ENCODE data around the gene TM4SF4.

The TM4SF4 gene

GRCh38 chr3:149532489-149533180 is 58.1 kb downstream of the TM4SF4 start:
- peaks cover 7% of the 10 kb centered on the region for H3K4me1 Mint-ChIP-seq (ENCODE audit: low read depth)
- H3K27me3 Mint-ChIP-seq (ENCODE audit: low read depth): peaks cover 11% of the 10 kb centered on the region
- no peak overlapping the region for H3K4me3 Mint-ChIP-seq
- H3K9me3 Mint-ChIP-seq: no peaks in the 10 kb centered on the region
- H3K36me3 Mint-ChIP-seq (ENCODE audit: low read depth): no peaks in the 10 kb centered on the region
- H3K27ac Mint-ChIP-seq: no peak overlapping the region

- H3K27me3 Mint-ChIP-seq (ENCODE audit: low read depth): peaks cover 11% of the 10 kb centered on the region
- no peak overlapping the region for H3K27ac Mint-ChIP-seq
- H3K36me3 Mint-ChIP-seq (ENCODE audit: low read depth): no peaks in the 10 kb centered on the region
- H3K4me1 Mint-ChIP-seq (ENCODE audit: low read depth): peaks cover 5% of the 10 kb centered on the region
- no peaks in the 10 kb centered on the region for H3K9me3 Mint-ChIP-seq
- no peak overlapping the region for H3K4me3 Mint-ChIP-seq
Observed at GRCh38 chr3:149534082-149534481, 59.6 kb downstream of the TM4SF4 start.

DNA sequence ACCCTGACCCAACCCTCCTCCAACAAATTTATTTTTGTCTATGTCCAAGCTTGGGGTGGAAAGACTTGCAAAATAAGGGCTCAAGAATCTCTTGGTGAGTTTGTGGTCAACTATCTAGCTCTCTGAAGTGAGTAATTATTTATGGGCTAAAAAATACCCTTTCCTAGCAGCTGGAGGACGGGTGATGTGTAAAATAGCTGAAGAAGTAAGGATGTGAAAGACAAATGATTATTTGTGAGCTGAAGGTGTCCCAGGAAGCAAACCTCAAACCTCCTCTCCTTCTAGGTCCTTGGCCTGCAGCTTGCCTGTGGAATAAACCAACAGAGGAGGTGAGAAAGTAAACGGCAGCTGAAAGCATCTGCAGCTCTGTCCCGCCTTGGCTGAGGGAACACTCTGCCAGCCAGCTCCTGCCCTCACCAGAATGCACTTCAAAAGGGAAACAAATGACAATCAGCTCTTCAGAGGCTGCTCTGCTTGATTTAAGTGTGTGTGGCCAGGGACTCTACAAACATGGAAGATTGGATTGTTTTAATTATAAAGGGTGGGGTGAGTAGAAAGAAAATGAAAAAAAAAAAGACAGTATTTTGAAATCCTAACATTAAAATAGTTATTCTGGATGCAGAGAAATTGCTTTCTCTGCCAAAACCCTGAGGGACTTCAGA is 60.3 kb downstream of the TM4SF4 start:
- no peak overlapping the region for H3K27ac Mint-ChIP-seq
- H3K36me3 Mint-ChIP-seq (ENCODE audit: low read depth): no peaks in the 10 kb centered on the region
- H3K9me3 Mint-ChIP-seq: no peaks in the 10 kb centered on the region
- peaks cover 11% of the 10 kb centered on the region for H3K27me3 Mint-ChIP-seq (ENCODE audit: low read depth)
- H3K4me1 Mint-ChIP-seq (ENCODE audit: low read depth): peaks cover 5% of the 10 kb centered on the region
- H3K4me3 Mint-ChIP-seq: no peak overlapping the region

DNA sequence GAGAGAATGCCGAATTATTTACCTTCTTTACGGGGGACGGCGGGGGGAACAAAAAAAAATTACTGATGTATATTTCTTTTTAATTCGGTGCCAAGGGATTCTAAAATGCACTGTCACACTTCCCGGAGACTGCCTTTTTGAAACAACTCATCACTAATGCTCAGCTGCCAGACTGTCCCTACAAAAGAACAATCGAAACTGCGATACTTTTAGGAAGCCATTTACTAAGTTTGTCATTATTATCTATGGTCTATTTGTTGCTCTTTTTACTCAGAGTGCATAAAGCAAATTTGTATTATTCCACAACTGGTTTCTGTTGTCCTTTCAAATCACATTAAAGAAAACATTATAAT is 60.8 kb downstream of the TM4SF4 start:
- H3K4me3 Mint-ChIP-seq: no peak overlapping the region

GRCh38 chr3:149536429-149536828 is 61.9 kb downstream of the TM4SF4 start:
- Mint-ChIP-seq H3K27me3 (ENCODE audit: low read depth) (peaks cover 11% of the 10 kb centered on the region), H3K27ac (no peak overlapping the region), H3K36me3 (ENCODE audit: low read depth) (no peaks in the 10 kb centered on the region), H3K4me1 (ENCODE audit: low read depth) (peaks cover 5% of the 10 kb centered on the region), H3K4me3 (no peak overlapping the region), H3K9me3 (no peaks in the 10 kb centered on the region)

More for the DNA sequence above, 60.8 kb downstream of the TM4SF4 start:
- Mint-ChIP-seq H3K27ac (no peak overlapping the region), H3K9me3 (no peaks in the 10 kb centered on the region), H3K27me3 (ENCODE audit: low read depth) (peaks cover 11% of the 10 kb centered on the region), H3K4me1 (ENCODE audit: low read depth) (peaks cover 5% of the 10 kb centered on the region), H3K36me3 (ENCODE audit: low read depth) (no peaks in the 10 kb centered on the region)

DNA sequence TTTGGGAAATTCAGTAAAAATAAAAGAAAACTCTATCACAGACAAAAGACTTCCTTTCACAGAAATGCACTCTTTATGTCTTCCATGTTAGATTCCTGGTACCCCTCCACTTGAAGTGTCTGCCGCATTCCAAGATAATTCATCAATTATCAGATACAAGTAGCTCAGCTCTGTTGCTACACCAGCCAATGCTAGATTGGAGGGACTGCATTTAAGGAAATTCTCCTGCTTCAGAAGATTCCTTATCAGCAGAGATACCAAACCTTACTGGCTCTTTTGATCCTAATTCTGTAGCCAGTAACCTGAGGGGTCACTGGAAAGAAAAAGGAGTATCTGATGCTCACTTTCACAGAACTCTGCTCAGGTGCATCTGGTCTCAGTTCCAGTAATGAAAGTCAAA is 63.9 kb downstream of the TM4SF4 start:
- Mint-ChIP-seq H3K4me1 (ENCODE audit: low read depth) (no peaks in the 10 kb centered on the region), H3K27ac (no peak overlapping the region), H3K36me3 (ENCODE audit: low read depth) (no peaks in the 10 kb centered on the region), H3K9me3 (no peaks in the 10 kb centered on the region), H3K27me3 (ENCODE audit: low read depth) (peaks cover 10% of the 10 kb centered on the region), H3K4me3 (no peak overlapping the region)

GRCh38 chr3:149541091-149541491 is 66.6 kb downstream of the TM4SF4 start:
- Mint-ChIP-seq H3K36me3 (ENCODE audit: low read depth) (no peaks in the 10 kb centered on the region), H3K9me3 (no peaks in the 10 kb centered on the region), H3K27ac (no peak overlapping the region), H3K4me1 (ENCODE audit: low read depth) (no peaks in the 10 kb centered on the region), H3K27me3 (ENCODE audit: low read depth) (peaks cover 4% of the 10 kb centered on the region), H3K4me3 (no peak overlapping the region)

DNA sequence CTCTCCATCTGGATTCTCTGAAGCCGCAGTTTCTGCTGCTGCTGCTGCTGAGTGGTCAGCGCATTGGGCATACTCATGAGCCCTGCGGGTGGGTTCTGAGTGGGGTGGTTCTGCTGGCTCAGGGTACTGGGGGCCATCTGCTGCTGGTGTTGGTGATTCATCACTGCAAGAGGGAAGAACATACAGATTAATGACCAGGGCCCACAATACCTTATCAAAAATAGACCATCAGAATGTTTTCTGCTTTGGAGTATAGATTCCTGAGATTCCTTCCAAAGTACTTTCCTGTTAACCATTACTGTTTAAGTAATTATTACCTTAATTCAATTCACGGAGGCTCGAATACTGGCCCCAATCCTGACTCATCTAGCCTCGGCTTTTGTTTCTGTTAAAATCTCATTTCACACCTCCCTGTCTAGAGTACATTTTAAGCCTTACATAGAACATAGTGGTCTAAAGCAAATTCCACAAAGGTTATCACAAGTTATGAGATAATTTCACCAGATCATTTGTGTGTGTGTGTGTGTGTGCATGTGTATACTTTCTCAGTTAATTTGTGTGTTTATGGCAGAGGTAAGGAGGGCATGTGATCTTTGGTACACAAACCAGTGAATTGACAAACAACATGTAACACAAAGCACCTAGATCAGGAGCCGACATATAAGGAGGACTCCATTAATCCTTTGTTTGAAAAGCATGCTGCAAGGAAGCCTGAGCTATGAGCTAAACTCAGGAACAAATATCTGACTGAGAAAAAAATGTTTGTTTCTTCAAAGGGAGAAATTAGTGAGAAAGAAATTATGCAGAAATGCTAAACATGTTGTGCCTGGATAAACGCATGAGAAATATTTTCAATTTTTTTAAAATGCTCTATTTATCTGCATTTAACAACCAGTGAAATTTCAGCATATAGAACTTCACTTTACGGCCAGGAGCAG is 68.1 kb downstream of the TM4SF4 start:
- no peaks in the 10 kb centered on the region for H3K9me3 Mint-ChIP-seq
- no peak overlapping the region for H3K4me3 Mint-ChIP-seq
- H3K4me1 Mint-ChIP-seq (ENCODE audit: low read depth): no peaks in the 10 kb centered on the region
- peaks cover 4% of the 10 kb centered on the region for H3K27me3 Mint-ChIP-seq (ENCODE audit: low read depth)
- H3K36me3 Mint-ChIP-seq (ENCODE audit: low read depth): no peaks in the 10 kb centered on the region
- H3K27ac Mint-ChIP-seq: no peak overlapping the region

DNA sequence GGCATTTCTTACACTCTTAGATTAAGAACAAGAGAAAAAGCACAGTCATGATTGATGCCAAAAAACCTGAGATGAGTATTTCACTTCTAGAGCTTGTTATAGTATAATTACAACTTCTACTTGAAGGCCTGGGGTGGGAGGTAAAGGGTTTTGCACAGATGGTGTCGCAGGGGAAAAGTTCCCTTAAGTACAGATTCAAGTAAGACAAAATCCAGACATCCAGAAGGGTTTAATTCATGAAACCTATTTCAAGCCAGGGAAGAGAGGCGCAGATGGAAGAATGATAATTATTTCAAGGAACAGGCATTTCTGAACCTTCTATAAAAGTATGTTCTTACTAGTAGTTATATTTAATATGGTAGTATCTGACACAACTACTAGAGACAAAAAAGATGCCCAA is 70.6 kb downstream of the TM4SF4 start:
- Mint-ChIP-seq H3K4me1 (ENCODE audit: low read depth) (no peaks in the 10 kb centered on the region), H3K27me3 (ENCODE audit: low read depth) (peaks cover 4% of the 10 kb centered on the region), H3K9me3 (no peaks in the 10 kb centered on the region), H3K36me3 (ENCODE audit: low read depth) (no peaks in the 10 kb centered on the region), H3K27ac (no peak overlapping the region), H3K4me3 (no peak overlapping the region)

DNA sequence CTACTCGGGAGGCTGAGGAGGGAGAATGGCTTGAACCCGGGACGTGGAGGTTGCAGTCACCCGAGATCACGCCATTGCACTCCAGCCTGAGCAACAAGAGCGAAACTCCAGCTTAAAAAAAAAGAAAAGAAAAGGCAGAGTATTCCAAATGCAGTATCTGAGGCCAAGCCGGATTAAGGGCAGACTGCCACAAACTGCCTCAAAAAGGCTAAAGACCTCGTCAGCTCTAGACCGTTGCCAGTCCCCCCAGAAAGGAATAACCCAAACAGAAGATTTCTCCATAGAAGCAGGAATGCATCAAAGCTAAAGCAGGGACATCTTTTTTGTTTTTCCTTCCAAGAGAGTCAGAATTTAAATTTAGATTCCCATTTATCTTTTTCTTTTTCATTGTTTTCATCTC is 72.9 kb downstream of the TM4SF4 start:
- H3K27me3 Mint-ChIP-seq (ENCODE audit: low read depth): peaks cover 4% of the 10 kb centered on the region
- no peaks in the 10 kb centered on the region for H3K36me3 Mint-ChIP-seq (ENCODE audit: low read depth)
- no peaks in the 10 kb centered on the region for H3K9me3 Mint-ChIP-seq
- no peak overlapping the region for H3K4me3 Mint-ChIP-seq
- H3K4me1 Mint-ChIP-seq (ENCODE audit: low read depth): no peaks in the 10 kb centered on the region
- H3K27ac Mint-ChIP-seq: no peak overlapping the region

DNA sequence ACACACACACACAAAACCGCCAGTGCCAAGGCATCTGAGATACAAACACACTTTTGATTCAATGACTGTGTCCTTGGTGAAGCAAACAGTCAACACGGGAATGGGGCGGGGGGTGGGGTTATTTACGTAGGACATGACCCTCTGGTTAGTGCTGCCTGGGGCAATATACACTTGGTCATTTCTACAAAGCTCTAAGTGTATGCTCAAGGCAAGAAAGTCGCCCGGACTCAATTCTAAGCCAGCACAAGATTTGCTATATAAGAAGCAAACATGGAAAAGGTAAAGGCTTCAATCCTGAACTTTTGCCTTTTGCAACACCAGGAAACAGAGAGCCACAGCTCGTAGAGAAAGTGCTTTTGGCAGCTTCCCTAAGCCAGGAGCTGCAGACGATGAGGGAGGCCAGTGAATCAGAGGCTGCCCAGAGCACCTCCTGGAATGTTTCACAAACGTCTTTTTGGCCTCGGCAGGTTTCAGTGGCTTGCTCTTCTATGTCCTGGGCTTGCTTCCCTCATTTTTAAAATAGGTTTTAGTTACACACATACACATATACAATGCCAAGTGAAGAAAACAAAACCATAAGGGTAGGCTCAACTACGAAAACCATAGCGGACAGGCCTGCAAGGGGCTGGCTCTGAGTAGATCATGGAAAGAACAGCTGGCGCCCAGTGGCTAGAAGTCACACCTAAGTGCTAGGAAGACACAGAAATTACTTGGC is 73.6 kb downstream of the TM4SF4 start:
- Mint-ChIP-seq H3K27me3 (ENCODE audit: low read depth) (peaks cover 4% of the 10 kb centered on the region), H3K4me1 (ENCODE audit: low read depth) (no peaks in the 10 kb centered on the region), H3K36me3 (ENCODE audit: low read depth) (no peaks in the 10 kb centered on the region), H3K9me3 (no peaks in the 10 kb centered on the region), H3K27ac (no peak overlapping the region), H3K4me3 (no peak overlapping the region)

- Mint-ChIP-seq H3K27ac (no peak overlapping the region), H3K36me3 (ENCODE audit: low read depth) (no peaks in the 10 kb centered on the region), H3K4me1 (ENCODE audit: low read depth) (no peaks in the 10 kb centered on the region)
Observed at GRCh38 chr3:149548669-149549065, 74.2 kb downstream of the TM4SF4 start.

GRCh38 chr3:149551500-149551899 is 77.0 kb downstream of the TM4SF4 start:
- Mint-ChIP-seq H3K36me3 (ENCODE audit: low read depth) (no peaks in the 10 kb centered on the region), H3K9me3 (no peaks in the 10 kb centered on the region), H3K27me3 (ENCODE audit: low read depth) (peaks cover 4% of the 10 kb centered on the region)

More at GRCh38 chr3:149548669-149549065, 74.2 kb downstream of the TM4SF4 start:
- no peak overlapping the region for H3K4me3 Mint-ChIP-seq
- no peaks in the 10 kb centered on the region for H3K9me3 Mint-ChIP-seq
- H3K27me3 Mint-ChIP-seq (ENCODE audit: low read depth): peaks cover 4% of the 10 kb centered on the region

DNA sequence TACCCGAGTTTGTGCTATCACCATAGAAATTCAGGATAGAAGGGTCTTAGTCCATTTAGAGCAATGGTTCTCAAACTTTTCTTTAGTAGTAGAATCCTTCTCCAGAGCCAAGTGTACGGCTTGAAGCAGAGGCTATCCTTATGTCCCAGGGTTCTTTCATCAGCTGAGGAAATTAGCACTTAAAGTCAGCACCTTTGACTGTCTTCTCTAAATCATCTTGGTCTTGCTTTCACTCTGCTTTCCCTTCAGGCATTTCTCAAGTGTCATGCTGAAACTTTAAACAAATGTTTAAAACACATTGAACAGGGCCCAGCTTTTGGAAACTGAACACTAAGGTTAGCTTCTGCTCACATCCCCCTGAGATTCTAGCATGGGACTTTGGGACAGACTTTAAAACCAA is 78.2 kb downstream of the TM4SF4 start:
- no peak overlapping the region for H3K4me3 Mint-ChIP-seq
- peaks cover 4% of the 10 kb centered on the region for H3K27me3 Mint-ChIP-seq (ENCODE audit: low read depth)
- H3K36me3 Mint-ChIP-seq (ENCODE audit: low read depth): no peaks in the 10 kb centered on the region
- H3K4me1 Mint-ChIP-seq (ENCODE audit: low read depth): no peaks in the 10 kb centered on the region
- no peaks in the 10 kb centered on the region for H3K9me3 Mint-ChIP-seq
- no peak overlapping the region for H3K27ac Mint-ChIP-seq

More at GRCh38 chr3:149551500-149551899, 77.0 kb downstream of the TM4SF4 start:
- no peak overlapping the region for H3K27ac Mint-ChIP-seq
- no peaks in the 10 kb centered on the region for H3K4me1 Mint-ChIP-seq (ENCODE audit: low read depth)
- no peak overlapping the region for H3K4me3 Mint-ChIP-seq

Measured in T-helper 1 cell treated with Interleukin-12 subunit alpha and Interleukin-12 subunit beta and Interleukin-4 antibody, amounts not matched to agents 30 μg/mL and 1 μg/mL, for 36 hours (primary cell).